ENCODE results near the gene SDCCAG8.

The SDCCAG8 gene

GRCh38 chr1:243447844-243448243, 192.0 kb downstream of the SDCCAG8 start (continued):
- no peak for TF ChIP-seq ZNF785 (tag by site-specific recombination; IDR thresholded peaks at IDR 0.05)
- TF ChIP-seq ZNF398 (tag by site-specific recombination; IDR thresholded peaks at IDR 0.05) = no peak
- no peak for TF ChIP-seq ZNF639 (tag by site-specific recombination; IDR thresholded peaks at IDR 0.05)
- no peak for TF ChIP-seq KLF1 (tag by site-specific recombination; IDR thresholded peaks at IDR 0.05)
- TF ChIP-seq ZNF26 (tag by site-specific recombination; IDR thresholded peaks at IDR 0.05) = no peak

- H3K36me3 ChIP-seq (ENCODE audit: control insufficient read depth in 2 of 2, insufficient read depth in 1 of 2, low read length in 2 of 2) = no peaks in the 10 kb centered on the region
- POLR2A ChIA-PET = no interaction called here
- no peaks in the 10 kb centered on the region for H3K4me1 ChIP-seq (ENCODE audit: control insufficient read depth, insufficient read depth, low read length)
- CTCF ChIA-PET = no interaction called here
- H3K4me3 ChIP-seq (ENCODE audit: low read depth, low read length) = no peak overlapping the region
- no peaks in the 10 kb centered on the region for H3K9me3 ChIP-seq (ENCODE audit: control insufficient read depth, insufficient read depth, low read depth, low read length)
- no peak for TF ChIP-seq YY1 (tag by site-specific recombination; IDR thresholded peaks at IDR 0.05)
- no peak for TF ChIP-seq WT1 (tag by site-specific recombination; IDR thresholded peaks at IDR 0.05)
- no peak for TF ChIP-seq ZNF707 (tag by site-specific recombination; IDR thresholded peaks at IDR 0.05)
- TF ChIP-seq ZNF37A (tag by site-specific recombination; IDR thresholded peaks at IDR 0.05) = no peak
- TF ChIP-seq ZNF132 (tag by site-specific recombination; IDR thresholded peaks at IDR 0.05; ENCODE audit: borderline replicate concordance) = no peak
- TF ChIP-seq ZNF548 (tag by site-specific recombination; IDR thresholded peaks at IDR 0.05) = no peak
- TF ChIP-seq MYNN (tag by site-specific recombination; IDR thresholded peaks at IDR 0.05; ENCODE audit: borderline replicate concordance) = no peak
- TF ChIP-seq ZNF626 (tag by site-specific recombination; IDR thresholded peaks at IDR 0.05) = no peak
- TF ChIP-seq ZSCAN18 (tag by site-specific recombination; IDR thresholded peaks at IDR 0.05) = no peak
- TF ChIP-seq ZNF433 (tag by site-specific recombination; IDR thresholded peaks at IDR 0.05; ENCODE audit: low read depth) = no peak
- no peak for TF ChIP-seq SP2 (tag by site-specific recombination; IDR thresholded peaks at IDR 0.05)
- no peak overlapping the region for H3K27ac ChIP-seq (ENCODE audit: extremely low read depth, low read depth, low read length)
Observed at GRCh38 chr1:243449373-243449772, 193.5 kb downstream of the SDCCAG8 start.

GRCh38 chr1:243452092-243452491, 196.3 kb downstream of the SDCCAG8 start:
- no peaks in the 10 kb centered on the region for H3K36me3 ChIP-seq (ENCODE audit: control insufficient read depth in 2 of 2, insufficient read depth in 1 of 2, low read length in 2 of 2)
- H3K4me1 ChIP-seq (ENCODE audit: control insufficient read depth, insufficient read depth, low read length) = no peaks in the 10 kb centered on the region
- no peaks in the 10 kb centered on the region for H3K9me3 ChIP-seq (ENCODE audit: control insufficient read depth, insufficient read depth, low read depth, low read length)
- ChIA-PET CTCF (interaction anchor here (0.6 kb wide), 1 partner anchor 234 kb away, joined by 3 read pairs; no protein-coding TSS in a partner anchor), POLR2A (no interaction called here)
- no peak for TF ChIP-seq ZNF670 (tag by site-specific recombination; IDR thresholded peaks at IDR 0.05; ENCODE audit: low read depth)
- no peak overlapping the region for H3K4me3 ChIP-seq (ENCODE audit: low read depth, low read length)
- no peak overlapping the region for H3K27ac ChIP-seq (ENCODE audit: extremely low read depth, low read depth, low read length)

Measured in HEK293 (cell line).